Stimulated activated CD4-positive, alpha-beta T cell treated with anti-CD3 and anti-CD28 coated beads, Interleukin-1b, Interleukin-23, amount 100 ng/mL, for 48 hours (primary cell): Measurements from ENCODE around the gene OR5B12.
"Not testable (repeated sequence)": the region's sequence is repeated elsewhere in the genome, so short reads cannot be mapped to it uniquely, and the experiment has no call there.

Experiments used
- DNase-seq: peaks from one replicate; pipeline ENCODE4 v3.0.0-alpha.2; 2020

OR5B12 gene

DNA sequence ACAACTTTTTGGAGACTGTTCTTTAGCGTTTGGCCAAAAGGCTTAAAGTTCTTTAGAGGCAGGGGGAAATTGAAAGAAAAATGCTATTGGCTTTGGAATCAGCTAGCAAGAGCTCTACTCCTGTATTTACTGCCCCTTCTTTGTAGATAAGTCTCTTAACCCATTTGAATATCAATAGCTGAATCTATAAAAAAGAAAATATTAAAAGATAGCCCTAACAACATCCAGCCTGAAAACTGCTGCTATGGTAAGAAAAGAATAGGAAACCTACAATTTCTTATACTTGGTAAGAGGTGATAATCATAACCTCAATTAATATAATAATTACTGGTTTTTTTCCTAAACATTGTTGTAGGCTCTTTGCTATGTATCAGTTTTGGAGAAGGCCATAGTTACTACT is at the start of gene OR5B12:
OR5B12 (minus strand) TSS at position 101 of the 400 bp plus-strand sequence. CDS start 2,085 bp downstream, outside the sequence.
- DNase-seq = no peak

DNA sequence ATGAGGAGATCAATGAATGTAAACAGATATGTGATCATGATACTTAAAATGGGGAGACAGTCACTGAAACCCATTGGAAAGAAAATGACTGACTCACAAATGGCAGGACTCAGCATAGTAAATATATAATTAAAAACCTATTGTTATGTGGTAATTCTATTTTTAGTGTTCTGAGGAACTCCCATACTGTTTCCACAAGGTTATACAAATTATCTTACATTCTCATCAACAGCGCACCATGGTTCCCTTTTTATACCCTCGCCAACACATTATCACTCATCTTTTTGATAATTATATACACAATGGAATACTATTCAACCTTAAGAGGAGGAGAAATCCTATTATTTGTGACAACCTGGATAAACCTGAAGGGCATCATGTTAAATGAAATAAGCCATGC is 48.8 kb upstream of the OR5B12 start:
- no peak for DNase-seq

DNA sequence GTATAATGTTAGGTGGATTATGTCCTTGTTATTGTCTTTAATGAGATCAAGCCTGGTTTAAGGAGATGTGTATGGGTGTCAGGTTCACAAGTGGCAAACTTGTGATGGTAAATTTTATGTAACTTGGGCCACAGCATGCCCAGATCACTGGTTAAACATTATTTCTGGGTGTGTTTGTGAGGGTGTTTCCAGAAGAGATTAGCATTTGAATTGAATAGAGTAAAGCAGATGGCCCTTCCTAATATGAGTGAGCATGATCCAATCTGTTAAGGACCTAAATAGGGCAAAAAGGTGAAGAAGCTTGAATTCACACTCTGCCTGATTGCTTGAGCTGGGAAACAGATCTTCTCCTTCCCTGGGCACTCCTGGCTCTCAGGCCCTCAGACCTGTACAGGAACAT is 45.1 kb upstream of the OR5B12 start:
- DNase-seq = no peak

- DNase-seq = no peak
These were observed 43.9 kb upstream of the OR5B12 start for GRCh38 chr11:58485961-58486360.

DNA sequence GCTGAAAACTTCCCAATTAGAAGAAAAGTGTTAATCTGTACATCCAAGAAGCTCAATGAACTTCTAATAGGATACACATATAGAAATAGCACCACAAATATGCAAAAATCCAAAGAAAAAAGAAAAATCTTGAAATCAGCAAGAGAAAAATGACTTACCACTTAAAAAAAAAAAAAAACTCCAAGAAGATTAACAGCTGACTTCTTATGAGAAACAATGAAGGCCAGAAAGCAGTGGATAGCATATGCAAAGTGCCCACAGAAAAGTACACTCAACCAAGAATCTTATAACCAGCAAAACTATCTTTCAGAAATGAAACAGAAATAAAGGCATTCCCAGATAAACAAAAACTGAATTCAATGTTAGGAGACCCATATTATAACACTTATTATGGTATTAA is 29.9 kb upstream of the OR5B12 start:
- no peak for DNase-seq

DNA sequence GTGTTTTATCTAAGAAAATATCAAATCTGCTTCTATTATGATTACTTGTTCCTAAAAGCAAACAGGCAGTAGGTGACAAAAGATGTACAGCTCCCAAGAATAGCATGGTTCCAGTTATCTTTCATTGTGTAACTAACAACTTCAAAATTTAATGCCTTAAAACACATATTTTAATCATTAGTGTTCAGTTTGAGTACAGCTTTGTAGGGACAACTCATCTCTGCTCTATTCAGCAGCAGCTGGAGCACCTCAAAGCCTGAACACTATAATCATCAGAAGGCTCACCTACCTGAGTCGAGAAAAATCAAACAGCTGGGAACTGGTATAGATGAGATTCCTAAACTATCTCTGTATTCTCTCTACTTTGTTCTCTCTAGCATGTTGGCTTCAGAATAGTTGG is 24.3 kb upstream of the OR5B12 start:
- no peak for DNase-seq

DNA sequence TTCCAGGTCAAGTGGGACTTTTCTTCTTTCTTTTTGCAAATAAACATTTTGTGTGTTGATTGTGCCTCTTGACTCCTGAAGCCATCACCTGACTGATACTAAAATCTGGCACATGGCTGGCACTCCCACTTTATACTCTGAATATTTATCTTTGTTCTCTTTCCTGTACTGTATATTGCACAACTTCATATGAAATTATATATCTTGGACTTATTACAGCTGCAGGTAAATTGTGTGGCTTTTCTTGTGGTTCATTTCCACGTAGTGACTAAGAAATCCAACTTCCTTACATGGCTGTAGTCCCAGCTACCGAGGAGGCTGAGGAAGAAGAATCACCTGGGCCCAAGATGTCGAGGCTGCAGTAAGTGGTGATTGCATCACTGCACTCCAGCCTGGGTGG is 23.7 kb upstream of the OR5B12 start:
- DNase-seq = no peak

- DNase-seq = no peak
These were observed 9.5 kb upstream of the OR5B12 start for GRCh38 chr11:58451585-58451984.

- no peak for DNase-seq
These were observed 4.3 kb upstream of the OR5B12 start for GRCh38 chr11:58446294-58446693.

- no peak for DNase-seq
These were observed 2.3 kb upstream of the OR5B12 start for GRCh38 chr11:58444300-58444699.

GRCh38 chr11:58438486-58438885 is 3.5 kb downstream of the OR5B12 start:
- DNase-seq = no peak

GRCh38 chr11:58434217-58434616 is 7.8 kb downstream of the OR5B12 start:
- DNase-seq = no peak

GRCh38 chr11:58433638-58434203 is 8.3 kb downstream of the OR5B12 start:
- DNase-seq = no peak

GRCh38 chr11:58429273-58429672 is 12.8 kb downstream of the OR5B12 start:
- DNase-seq = no peak

GRCh38 chr11:58428021-58428420 is 14.0 kb downstream of the OR5B12 start, which contains the start of gene OR5B2:
Gene OR5B2 (minus strand): TSS chr11:58428121. CDS start chr11:58423261, 4,860 bp downstream.
- DNase-seq = no peak

DNA sequence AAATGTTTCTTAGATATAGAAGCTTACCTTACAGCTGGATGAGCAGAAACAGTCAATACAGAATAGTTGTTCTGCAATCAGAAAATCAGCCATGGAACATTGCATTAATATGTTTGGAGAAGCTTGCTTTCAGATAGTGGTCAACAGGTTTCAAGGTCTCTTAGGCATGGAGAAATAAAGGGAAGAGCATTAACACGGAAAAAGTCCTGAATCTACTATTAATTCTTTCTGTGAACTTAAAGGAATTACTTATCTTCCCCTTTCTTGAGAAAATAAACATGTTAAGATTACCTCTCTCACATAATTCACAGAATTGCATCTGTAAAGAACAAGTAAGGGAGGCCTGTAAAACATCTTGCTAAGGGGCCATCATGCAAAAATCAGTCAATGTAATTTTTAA is 35.3 kb downstream of the OR5B12 start, which contains the start of gene OR5B3:
OR5B3 (minus strand) TSS at position 101 of the 400 bp plus-strand sequence. CDS start 3,465 bp downstream, outside the sequence.
- DNase-seq = no peak

DNA sequence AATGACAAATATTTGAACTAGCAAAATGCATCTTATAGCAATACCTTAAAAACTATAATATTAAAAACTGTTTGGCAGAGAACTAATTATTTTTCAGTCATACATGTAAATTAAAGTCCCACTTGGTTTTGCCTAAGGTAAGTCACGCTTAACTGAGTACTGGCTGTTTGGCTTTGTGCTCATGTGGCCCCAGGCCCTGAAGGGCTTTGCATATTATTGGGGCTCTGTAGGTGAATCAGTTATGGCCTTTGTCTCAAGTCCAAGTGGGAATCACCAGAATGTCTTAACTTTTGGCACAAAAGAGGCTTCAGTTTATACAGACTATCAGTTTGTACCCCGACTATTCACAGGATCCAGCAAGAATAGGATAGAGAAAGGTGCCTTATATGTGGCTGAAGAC is 42.4 kb downstream of the OR5B12 start:
- not testable (repeated sequence) for DNase-seq

- no peak for DNase-seq
These were observed 46.5 kb downstream of the OR5B12 start for GRCh38 chr11:58395581-58395980.

- DNase-seq = no peak
These were observed 47.8 kb downstream of the OR5B12 start for GRCh38 chr11:58394195-58394594.

GRCh38 chr11:58392746-58393145 is 49.3 kb downstream of the OR5B12 start:
- no peak for DNase-seq

DNA sequence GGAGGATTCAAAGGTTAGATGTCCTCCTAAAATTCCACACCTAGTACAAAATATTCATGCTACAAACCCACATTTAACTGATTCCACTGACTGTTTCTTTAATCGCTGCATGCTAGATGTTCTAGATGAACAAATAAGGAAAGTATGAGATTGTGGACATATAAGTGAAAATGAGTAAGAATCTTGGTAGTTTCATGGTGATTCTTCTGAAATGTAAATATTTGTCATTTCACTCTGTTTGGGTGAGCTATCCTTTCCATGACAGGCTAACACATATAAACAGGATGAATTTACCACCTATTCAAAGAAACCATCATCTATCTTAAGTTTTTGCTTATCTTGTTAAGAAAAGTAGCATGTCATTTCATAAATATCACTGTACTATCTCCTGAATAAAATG is 50.2 kb downstream of the OR5B12 start:
- DNase-seq = no peak

- DNase-seq = no peak
These were observed 51.4 kb downstream of the OR5B12 start for GRCh38 chr11:58390551-58391063.
